PC-3 (cell line): Measurements from ENCODE around the gene BIK. TPM values are rescaled to one million over a fixed set of nuclear protein-coding genes. Genes with fewer than 3 reads are reported as not detected.

Source experiments
- ATAC-seq: fragments of 200-7000 bp; cut with Tn5 transposase; 2 replicates; pipeline ENCODE4 v1.9.1; 2020; ENCODE audit warnings: mild to moderate bottlenecking, moderate library complexity
- BruUV-seq: library from RNA; stranded (reverse); fragments of 400-500 nt; replicated peaks from 2 replicates; lab custom pipeline; 2021; lab: Mats Ljungman, UMichigan
- CTCF ChIA-PET: fragments of 300-600 bp; sonication (Branson Sonifier 250); formaldehyde crosslinking; loops from one replicate; lab custom pipeline; 2022; ENCODE audit warnings: antibody characterized with exemption; lab: Charles Lee
- POLR2A ChIA-PET: fragments of 300-600 bp; sonication (Branson Sonifier 250); formaldehyde crosslinking; loops from one replicate; lab custom pipeline; 2022; ENCODE audit warnings: antibody characterized with exemption; ENCODE audit not compliant: unreplicated experiment; lab: Charles Lee
- DNase-seq: peaks from one replicate; pipeline ENCODE4 v3.0.0-alpha.2; 2015
- H2AFZ ChIP-seq: fragments of 300-600 bp; sonication (generic); 2 replicates; pipeline ENCODE4 v1.6.0; 2016; ENCODE audit warnings: antibody characterized with exemption, low read length
- H3F3A ChIP-seq: fragments of 300-600 bp; sonication (generic); one replicate; pipeline ENCODE4 v1.6.0; 2017; ENCODE audit warnings: antibody characterized with exemption, low read length, control low read depth, mild to moderate bottlenecking; ENCODE audit not compliant: unreplicated experiment
- H3K27ac ChIP-seq: fragments of 300-600 bp; sonication (generic); 2 replicates; pipeline ENCODE4 v1.5.1; 2016; ENCODE audit warnings: mild to moderate bottlenecking, low read length
- H3K27me3 ChIP-seq: fragments of 300-600 bp; sonication (generic); 2 replicates; pipeline ENCODE4 v1.6.1; 2016; ENCODE audit warnings: low read length, mixed read lengths
- H3K36me3 ChIP-seq: fragments of 300-600 bp; sonication (generic); 2 replicates; pipeline ENCODE4 v1.6.1; 2016; ENCODE audit warnings: low read depth, mixed run types, low read length, mixed read lengths
- H3K4me1 ChIP-seq: fragments of 300-600 bp; sonication (generic); 2 replicates; pipeline ENCODE4 v1.5.1; 2016; ENCODE audit warnings: low read length; ENCODE audit not compliant: insufficient read depth
- H3K4me2 ChIP-seq: fragments of 300-600 bp; sonication (generic); 2 replicates; pipeline ENCODE4 v1.6.0; 2016; ENCODE audit warnings: low read length
- H3K4me3 ChIP-seq: fragments of 300-600 bp; sonication (generic); 2 replicates; pipeline ENCODE4 v1.5.1; 2016; ENCODE audit warnings: mild to moderate bottlenecking, low read length, mixed read lengths
- H3K79me2 ChIP-seq: fragments of 300-600 bp; sonication (generic); 2 replicates; pipeline ENCODE4 v1.6.1; 2017; ENCODE audit warnings: low read length, mixed read lengths
- H3K9ac ChIP-seq: fragments of 300-600 bp; sonication (generic); 2 replicates; pipeline ENCODE4 v1.6.0; 2016; ENCODE audit warnings: mild to moderate bottlenecking, low read length
- H3K9me2 ChIP-seq: fragments of 300-600 bp; sonication (generic); replicated peaks from 2 replicates; pipeline ENCODE4 v1.6.1; 2016; ENCODE audit warnings: mixed run types, low read length, mixed read lengths
- H3K9me3 ChIP-seq: fragments of 300-600 bp; sonication (generic); 2 replicates; pipeline ENCODE4 v1.6.1; 2016; ENCODE audit warnings: low read length, mixed read lengths
- H4K20me1 ChIP-seq: fragments of 300-600 bp; sonication (generic); 2 replicates; pipeline ENCODE4 v1.6.1; 2016; ENCODE audit warnings: low read length, mixed read lengths
- CTCF ChIP-seq: fragments of 300-600 bp; sonication (generic); conservative IDR thresholded peaks from 2 replicates; pipeline ENCODE4 v1.5.1; 2017; ENCODE audit warnings: antibody characterized with exemption, low read depth, mild to moderate bottlenecking, low read length
- EZH2 ChIP-seq: fragments of 300-600 bp; sonication (generic); IDR thresholded peaks from one replicate; pipeline ENCODE4 v1.6.1; 2017; ENCODE audit warnings: antibody characterized with exemption, mild to moderate bottlenecking, low read length; ENCODE audit not compliant: unreplicated experiment
- EZH2phosphoT487 ChIP-seq: fragments of 300-600 bp; sonication (generic); IDR thresholded peaks from 2 replicates; pipeline ENCODE4 v1.6.1; 2018; ENCODE audit warnings: mild to moderate bottlenecking, antibody characterized with exemption, low read length, borderline replicate concordance
- intact Hi-C: fragments of 100-400 bp; cut with micrococcal nuclease; formaldehyde crosslinking; loops from 2 replicates; pipeline ENCODE4 v1.9.0; 2023
- total RNA-seq: library from RNA; depleted of rRNA; stranded (reverse); fragments of >200 nt; gene quantifications from 2 replicates; pipeline ENCODE4 v1.2.3, GENCODE V29; 2014

Gene BIK
- total RNA-seq, 1 experiment from 2014 or later = 24.6 TPM

DNA sequence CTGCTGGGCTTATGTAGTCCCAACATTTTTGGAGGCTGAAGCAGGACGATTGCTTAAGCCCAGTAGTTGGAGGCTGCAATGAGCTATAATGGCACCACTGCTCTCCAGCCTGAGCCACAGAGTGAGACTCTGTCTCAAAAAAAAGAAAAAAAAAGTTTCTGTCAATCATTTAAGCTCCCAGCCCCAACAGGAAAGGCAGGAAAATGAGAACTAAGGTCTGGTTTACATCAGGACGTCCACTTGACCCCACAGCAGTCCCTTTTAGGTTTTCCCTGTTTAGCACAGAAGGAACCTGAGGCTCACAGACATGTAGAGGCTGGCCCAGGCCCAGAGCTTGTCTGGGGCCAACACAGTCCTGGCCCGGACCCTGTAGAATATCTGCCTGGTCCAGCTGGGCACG lies 12.2 kb upstream of the BIK start:
- no TSS peak for BruUV-seq
- Histone ChIP-seq H3K4me2 (no peak overlapping the region), H3K27me3 (no peaks in the 10 kb centered on the region), H3K79me2 (no peaks in the 10 kb centered on the region), H3K36me3 (no peaks in the 10 kb centered on the region), H3K9me2 (no peaks in the 10 kb centered on the region), H2AFZ (no peak overlapping the region), H4K20me1 (no peaks in the 10 kb centered on the region), H3K27ac (no peak overlapping the region), H3K9me3 (no peaks in the 10 kb centered on the region), H3F3A (no peaks in the 10 kb centered on the region), H3K9ac (no peak overlapping the region), H3K4me1 (peaks cover 9% of the 10 kb centered on the region), H3K4me3 (no peak overlapping the region)
- TF ChIP-seq CTCF (no peak), EZH2phosphoT487 (no peak), EZH2 (no peak)
- intact Hi-C loops = loop anchor here (10.0 kb wide), 1 partner anchor 234 kb away; no protein-coding TSS in a partner anchor
- ATAC-seq (no peak), DNase-seq (no peak)
- ChIA-PET CTCF (no interaction called here), POLR2A (interaction anchor here (0.7 kb wide), 1 partner anchor 124 kb away, joined by 3 read pairs; no protein-coding TSS in a partner anchor)

GRCh38 chr22:43099095-43099494 lies 11.5 kb upstream of the BIK start:
- no peaks in the 10 kb centered on the region for H3F3A ChIP-seq
- no peak overlapping the region for H3K4me2 ChIP-seq
- no peaks in the 10 kb centered on the region for H3K36me3 ChIP-seq
- no peak for DNase-seq
- H3K4me1 ChIP-seq = peaks cover 4% of the 10 kb centered on the region; the same call in 1 of the 2 replicates
- H3K9ac ChIP-seq = no peak overlapping the region
- no peak overlapping the region for H2AFZ ChIP-seq
- ChIA-PET POLR2A (no interaction called here), CTCF (no interaction called here)
- H3K79me2 ChIP-seq = no peaks in the 10 kb centered on the region
- intact Hi-C loops = loop anchor here (10.0 kb wide), 1 partner anchor 234 kb away; no protein-coding TSS in a partner anchor
- TF ChIP-seq CTCF = no peak
- TF ChIP-seq EZH2 = no peak
- no peak for TF ChIP-seq EZH2phosphoT487
- no peaks in the 10 kb centered on the region for H3K9me2 ChIP-seq
- no peak for ATAC-seq
- BruUV-seq = no TSS peak
- H4K20me1 ChIP-seq = no peaks in the 10 kb centered on the region
- H3K9me3 ChIP-seq = no peaks in the 10 kb centered on the region
- no peaks in the 10 kb centered on the region for H3K27me3 ChIP-seq
- no peak overlapping the region for H3K27ac ChIP-seq
- H3K4me3 ChIP-seq = no peak overlapping the region

DNA sequence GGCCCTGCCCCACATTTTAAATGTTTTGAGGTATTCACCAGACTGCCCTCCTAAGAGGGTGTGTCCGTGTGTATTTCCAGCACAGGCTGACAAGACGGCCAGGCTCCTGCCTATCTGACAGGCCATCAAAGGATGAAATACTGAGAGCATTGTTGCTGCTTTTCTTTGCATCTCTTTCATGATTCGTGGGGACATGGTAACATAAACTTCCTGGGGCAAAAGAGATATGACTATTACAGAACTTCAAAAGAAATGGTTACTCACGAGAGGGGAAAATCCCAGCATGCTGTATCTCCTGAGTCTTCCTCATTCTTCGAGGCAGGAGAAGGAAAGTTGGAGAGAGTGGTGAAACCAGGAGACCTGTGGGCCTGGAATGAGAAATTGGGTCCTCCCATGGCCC lies 10.3 kb upstream of the BIK start:
- H3K9ac ChIP-seq = no peak overlapping the region

More for the DNA sequence above, 10.3 kb upstream of the BIK start:
- ChIA-PET CTCF (no interaction called here), POLR2A (no interaction called here)
- Histone ChIP-seq H3K79me2 (no peaks in the 10 kb centered on the region), H3K27me3 (no peaks in the 10 kb centered on the region), H3K9me2 (no peaks in the 10 kb centered on the region), H3K4me3 (no peak overlapping the region), H3K4me1 (no peaks in the 10 kb centered on the region), H4K20me1 (no peaks in the 10 kb centered on the region), H3K27ac (no peak overlapping the region), H2AFZ (no peak overlapping the region), H3K4me2 (no peak overlapping the region), H3K9me3 (no peaks in the 10 kb centered on the region), H3F3A (no peaks in the 10 kb centered on the region), H3K36me3 (no peaks in the 10 kb centered on the region)
- no peak for TF ChIP-seq EZH2phosphoT487
- no peak for TF ChIP-seq CTCF
- TF ChIP-seq EZH2 = no peak
- ATAC-seq (no peak), DNase-seq (no peak)
- BruUV-seq = no TSS peak
- intact Hi-C loops = no loop called here
